B cell (primary cell): ENCODE measurements around the gene KIF2A. TPM values are rescaled to one million over a fixed set of nuclear protein-coding genes. Genes with fewer than 3 reads are reported as not detected.
A peak's percentile ranks its signal among the peaks of the same experiment; 100 is the strongest.

Experiments used
- ATAC-seq: fragments of 200-7000 bp; cut with Tn5 transposase; one replicate; pipeline ENCODE4 v1.10.0; 2021; ENCODE audit warnings: low read depth, mild to moderate bottlenecking, moderate number of reproducible peaks, moderate library complexity
- CTCF ChIA-PET: fragments of 350-600 bp; sonication (Branson Sonifier 250); formaldehyde crosslinking; loops from one replicate; lab custom pipeline; 2021; ENCODE audit warnings: antibody characterized with exemption, inconsistent platforms; lab: Charles Lee
- POLR2A ChIA-PET: fragments of 350-600 bp; sonication (Branson Sonifier 250); formaldehyde crosslinking; loops from one replicate; lab custom pipeline; 2021; ENCODE audit warnings: antibody characterized with exemption; lab: Charles Lee
- DNase-seq: peaks from one replicate; pipeline ENCODE4 v3.0.0; 2013
- H2AFZ ChIP-seq: 2 replicates; pipeline ENCODE4 v1.6.1; 2012; ENCODE audit warnings: mild to moderate bottlenecking, low read depth, low read length; ENCODE audit not compliant: insufficient read depth, poor library complexity, severe bottlenecking
- H3K27ac ChIP-seq, 2 donors: 1 replicate in 1 of 2; 2 replicates in 1 of 2; pipeline ENCODE4 v1.5.1; 2012 to 2013; ENCODE audit warnings: low read length in 2 of 2, mild to moderate bottlenecking in 2 of 2, moderate library complexity in 1 of 2
- H3K27me3 ChIP-seq, 4 experiments: fragments of 200-600 bp in 1 of 4; sonication (generic) in 1 of 4; replicated peaks in 1 of 4; 1 replicate in 2 of 4; 2 replicates in 2 of 4; pipeline versions ENCODE4 v1.6.1 to v1.7.0; 2013 to 2016; ENCODE audit warnings: low read length in 3 of 4, mild to moderate bottlenecking in 2 of 4, mixed read lengths in 1 of 4, moderate library complexity in 1 of 4; ENCODE audit not compliant: insufficient read depth in 4 of 4, control insufficient read depth in 3 of 4; ENCODE audit errors: control extremely low read depth in 1 of 4
- H3K36me3 ChIP-seq, 2 experiments: replicated peaks in 1 of 2; 1 replicate in 1 of 2; 2 replicates in 1 of 2; pipeline versions ENCODE4 v1.6.1 to v1.7.1; 2013; ENCODE audit warnings: low read length in 1 of 2; ENCODE audit not compliant: insufficient read depth in 2 of 2, control insufficient read depth in 1 of 2; ENCODE audit errors: control extremely low read depth in 1 of 2, extremely low read depth in 1 of 2
- H3K4me1 ChIP-seq, 2 donors: fragments of 200-600 bp in 1 of 2; sonication (generic) in 1 of 2; 1 replicate in 1 of 2; 2 replicates in 1 of 2; pipeline versions ENCODE4 v1.5.1 to v1.6.1; 2013 to 2017; ENCODE audit warnings: low read length in 2 of 2; ENCODE audit not compliant: control insufficient read depth in 2 of 2, insufficient read depth in 2 of 2
- H3K4me2 ChIP-seq: replicated peaks from 2 replicates; pipeline ENCODE3; 2012; ENCODE audit warnings: mild to moderate bottlenecking, low read depth, low read length; ENCODE audit not compliant: poor library complexity, severe bottlenecking
- H3K4me3 ChIP-seq, 5 experiments: fragments of 200-600 bp in 1 of 5; sonication (generic) in 1 of 5; 1 replicate in 3 of 5; 2 replicates in 2 of 5; pipeline versions ENCODE4 v1.5.1 to v1.7.0; 2011 to 2016; ENCODE audit warnings: low read length in 4 of 5, mild to moderate bottlenecking in 4 of 5, low read depth in 2 of 5, control low read depth in 1 of 5, moderate library complexity in 1 of 5; ENCODE audit not compliant: insufficient read depth in 1 of 5; ENCODE audit errors: control extremely low read depth in 1 of 5, extremely low read depth in 1 of 5
- H3K79me2 ChIP-seq: fragments of 200-600 bp; sonication (generic); one replicate; pipeline ENCODE4 v1.6.0; 2016; ENCODE audit warnings: low read length; ENCODE audit not compliant: control insufficient read depth, insufficient read depth
- H3K9ac ChIP-seq: fragments of 200-600 bp; sonication (generic); 2 replicates; pipeline ENCODE4 v1.6.1; 2017; ENCODE audit warnings: mild to moderate bottlenecking, low read length, moderate library complexity
- H3K9me3 ChIP-seq, 3 donors: one replicate each; pipeline versions ENCODE4 v1.6.1 to v1.7.1; 2013; ENCODE audit warnings: low read length in 2 of 3; ENCODE audit not compliant: control insufficient read depth in 2 of 3, insufficient read depth in 1 of 3; ENCODE audit errors: control extremely low read depth in 1 of 3
- H4K20me1 ChIP-seq: 2 replicates; pipeline ENCODE4 v1.6.0; 2012; ENCODE audit warnings: mild to moderate bottlenecking, low read length; ENCODE audit not compliant: insufficient read depth, control insufficient read depth, poor library complexity, severe bottlenecking
- H3K27ac Mint-ChIP-seq: one replicate; pipeline ENCODE4 v1.8.0; 2021; ENCODE audit warnings: mixed read lengths
- H3K27me3 Mint-ChIP-seq: one replicate; pipeline ENCODE4 v1.8.0; 2021; ENCODE audit warnings: mixed read lengths
- H3K4me1 Mint-ChIP-seq: one replicate; pipeline ENCODE4 v1.8.0; 2021; ENCODE audit warnings: mixed read lengths
- H3K4me3 Mint-ChIP-seq: one replicate; pipeline ENCODE4 v1.8.0; 2021; ENCODE audit warnings: mixed read lengths
- H3K9me3 Mint-ChIP-seq: one replicate; pipeline ENCODE4 v1.8.0; 2022; ENCODE audit warnings: mixed read lengths; ENCODE audit not compliant: insufficient read depth
- CTCF ChIP-seq: fragments of 200-600 bp; IDR thresholded peaks from one replicate; pipeline ENCODE4 v1.8.0; 2022; ENCODE audit warnings: antibody characterized with exemption, mild to moderate bottlenecking
- EZH2 ChIP-seq: IDR thresholded peaks from 2 replicates; pipeline ENCODE4 v1.6.1; 2012; ENCODE audit warnings: borderline replicate concordance, low read depth, mild to moderate bottlenecking, moderate library complexity, low read length; ENCODE audit not compliant: insufficient read depth, poor library complexity, severe bottlenecking
- WGBS: methylation state at CpG from one replicate; pipeline ENCODE4 v1.1.5; 2013; ENCODE audit warnings: missing lambda C conversion rate; ENCODE audit not compliant: insufficient coverage; 5-methylcytosine and 5-hydroxymethylcytosine counted together
- intact Hi-C: fragments of 100-400 bp; cut with micrococcal nuclease; formaldehyde crosslinking; loops from one replicate; pipeline ENCODE4 v1.10.0; 2022
- polyA plus RNA-seq: library from polyadenylated mRNA; depleted of rRNA; stranded (reverse); fragments of >200 nt; gene quantifications from 2 replicates; pipeline ENCODE4 v1.2.3, GENCODE V29; 2012
- total RNA-seq, 2 donors: library from RNA; stranded (reverse); fragments of 120-200 nt in 1 of 2; gene quantifications; 1 replicate in 1 of 2; 2 replicates in 1 of 2; pipeline versions ENCODE4 v1.2.3 to v1.2.4, GENCODE V29; 2013 to 2022

KIF2A gene
- total and polyA plus RNA-seq, 2 donors (not counting 1 experiment from before 2014, with no cell fraction given): 12.9 to 59.0 TPM

GRCh38 chr5:62326302-62326701 is 20.3 kb downstream of the KIF2A start:
- ChIA-PET POLR2A (no interaction called here), CTCF (no interaction called here)
- peak overlapping the region; percentile 2 for H3K4me3 Mint-ChIP-seq
- Histone ChIP-seq H2AFZ (no peak overlapping the region), H4K20me1 (peaks cover 72% of the 10 kb centered on the region), H3K79me2 (peaks cover 97% of the 10 kb centered on the region), H3K4me3 (no peak overlapping the region), H3K36me3 (peaks cover 1 to 3% of the 10 kb centered on the region in 2 experiments), H3K9ac (no peak overlapping the region), H3K4me1 (peaks cover 30 to 34% of the 10 kb centered on the region in 2 donors), H3K4me2 (peak overlapping the region; percentile 7), H3K27me3 (no peaks in the 10 kb centered on the region), H3K27ac (no peak overlapping the region), H3K9me3 (no peaks in the 10 kb centered on the region)
- DNase-seq (no peak), ATAC-seq (no peak)
- no peaks in the 10 kb centered on the region for H3K27me3 Mint-ChIP-seq
- H3K27ac Mint-ChIP-seq: peak overlapping the region; percentile 54
- intact Hi-C loops: no loop called here
- 67% methylated on average over 1 of the region's 1 CpG for WGBS
- H3K4me1 Mint-ChIP-seq: peaks cover 67% of the 10 kb centered on the region
- H3K9me3 Mint-ChIP-seq: no peaks in the 10 kb centered on the region
- no peak for TF ChIP-seq EZH2
- no peak for TF ChIP-seq CTCF

- Histone ChIP-seq H3K79me2 (peaks cover 97% of the 10 kb centered on the region), H3K4me2 (no peak overlapping the region), H3K9me3 (no peaks in the 10 kb centered on the region), H3K4me3 (no peak overlapping the region), H2AFZ (no peak overlapping the region), H3K27me3 (no peaks in the 10 kb centered on the region), H3K9ac (no peak overlapping the region), H4K20me1 (peaks cover 71% of the 10 kb centered on the region), H3K4me1 (peaks cover 32 to 36% of the 10 kb centered on the region in 2 donors), H3K27ac (no peak overlapping the region), H3K36me3 (peaks cover 1 to 3% of the 10 kb centered on the region in 2 experiments)
- Mint-ChIP-seq H3K9me3 (no peaks in the 10 kb centered on the region), H3K27ac (peak overlapping the region; percentile 54), H3K4me1 (peaks cover 70% of the 10 kb centered on the region), H3K4me3 (no peak overlapping the region), H3K27me3 (no peaks in the 10 kb centered on the region)
- TF ChIP-seq EZH2: no peak
- TF ChIP-seq CTCF: no peak
- ChIA-PET POLR2A (no interaction called here), CTCF (no interaction called here)
- ATAC-seq (no peak), DNase-seq (no peak)
- intact Hi-C loops: no loop called here
- 92% methylated on average over 3 of the region's 4 CpGs for WGBS
Observed at GRCh38 chr5:62326702-62327101, 20.7 kb downstream of the KIF2A start.
